Sciatic nerve (tissue), 2 donors: Measurements from ENCODE around the gene SRSF4. TPM values are rescaled to one million over a fixed set of nuclear protein-coding genes. Genes with fewer than 3 reads are reported as not detected.
A peak's percentile ranks its signal among the peaks of the same experiment; 100 is the strongest.
"Not testable (repeated sequence)": the region's sequence is repeated elsewhere in the genome, so short reads cannot be mapped to it uniquely, and the experiment has no call there.

Experiments
- ATAC-seq: fragments of 200-7000 bp; cut with Tn5 transposase; one replicate; pipeline ENCODE4 v1.9.1; 2020; ENCODE audit warnings: mild to moderate bottlenecking, moderate library complexity
- DNase-seq: peaks from one replicate; pipeline ENCODE4 v3.0.0-alpha.2; 2020; ENCODE audit warnings: low spot score
- intact Hi-C: fragments of 100-400 bp; cut with DNase I; formaldehyde crosslinking; loops from one replicate; pipeline ENCODE4 v1.14.2; 2022
- total RNA-seq: library from RNA; stranded (reverse); fragmentation: NEBNext Ultra II Directional; extraction: Animal tissue kit (Norgen Biotek cat#: 25700); gene quantifications from one replicate; pipeline ENCODE4 v1.2.1, GENCODE V29; 2021
- donor health status: DM: no; HTN: no; CAD: no.
- donor health status: DM: no; HTN: no; CAD: no.

Gene SRSF4
- total RNA-seq, 1 donor from 2014 or later, result 95.0 TPM

GRCh38 chr1:29172415-29172939 lies 9.2 kb downstream of the SRSF4 start:
- no peak for DNase-seq
- ATAC-seq, result no peak
- intact Hi-C loops, result no loop called here

- ATAC-seq (no peak), DNase-seq (no peak)
- intact Hi-C loops, result no loop called here
These were observed 10.2 kb downstream of the SRSF4 start for GRCh38 chr1:29171521-29171920.

- DNase-seq (no peak), ATAC-seq (peak; percentile 42)
- intact Hi-C loops, result no loop called here
These were observed 10.6 kb downstream of the SRSF4 start for GRCh38 chr1:29171089-29171488.

GRCh38 chr1:29169976-29170375 lies 11.7 kb downstream of the SRSF4 start:
- intact Hi-C loops, result no loop called here
- ATAC-seq (no peak), DNase-seq (no peak)

- intact Hi-C loops, result no loop called here
- ATAC-seq (no peak), DNase-seq (no peak)
These were observed 13.8 kb downstream of the SRSF4 start for GRCh38 chr1:29167904-29168303.

GRCh38 chr1:29166291-29166878 lies 15.3 kb downstream of the SRSF4 start:
- intact Hi-C loops, result no loop called here
- DNase-seq (no peak), ATAC-seq (no peak)

- no peak for ATAC-seq
- intact Hi-C loops, result no loop called here
- no peak for DNase-seq
These were observed 17.1 kb downstream of the SRSF4 start for GRCh38 chr1:29164588-29164987.

- no peak for DNase-seq
These were observed 19.1 kb downstream of the SRSF4 start for GRCh38 chr1:29162476-29163138.

GRCh38 chr1:29162025-29162424 lies 19.7 kb downstream of the SRSF4 start:
- ATAC-seq, result no peak
- intact Hi-C loops, result no loop called here
- no peak for DNase-seq

More at GRCh38 chr1:29162476-29163138, 19.1 kb downstream of the SRSF4 start:
- ATAC-seq, result no peak
- intact Hi-C loops, result no loop called here

GRCh38 chr1:29159773-29160172 lies 21.9 kb downstream of the SRSF4 start:
- DNase-seq (no peak), ATAC-seq (no peak)
- intact Hi-C loops, result no loop called here

GRCh38 chr1:29157269-29157601 lies 24.5 kb downstream of the SRSF4 start:
- no peak for ATAC-seq
- intact Hi-C loops, result no loop called here
- no peak for DNase-seq

- DNase-seq (no peak), ATAC-seq (no peak)
- intact Hi-C loops, result no loop called here
These were observed 25.0 kb downstream of the SRSF4 start for GRCh38 chr1:29156543-29157268.

GRCh38 chr1:29152046-29152805 lies 29.5 kb downstream of the SRSF4 start:
- peak; percentile 27 for DNase-seq
- ATAC-seq, result no peak
- intact Hi-C loops, result no loop called here

GRCh38 chr1:29150346-29150745 lies 31.4 kb downstream of the SRSF4 start:
- ATAC-seq, intact Hi-C loops: not testable (repeated sequence)
- DNase-seq, result peak; percentile 9

- peak; percentile 42 for DNase-seq
- intact Hi-C loops, result no loop called here
- no peak for ATAC-seq
These were observed 32.8 kb downstream of the SRSF4 start for GRCh38 chr1:29148656-29149491.

GRCh38 chr1:29145739-29146437 lies 35.8 kb downstream of the SRSF4 start:
- no peak for ATAC-seq
- intact Hi-C loops, result no loop called here
- DNase-seq, result peak; percentile 13

GRCh38 chr1:29144178-29144577 lies 37.5 kb downstream of the SRSF4 start:
- DNase-seq, result no peak
- intact Hi-C loops, result no loop called here
- no peak for ATAC-seq

GRCh38 chr1:29142714-29143113 lies 39.0 kb downstream of the SRSF4 start:
- intact Hi-C loops, result no loop called here
- ATAC-seq, result no peak

More at GRCh38 chr1:29142714-29143113, 39.0 kb downstream of the SRSF4 start:
- DNase-seq, result no peak
